Testis (tissue), 3 donors: ENCODE data around the gene CIAO2A. TPM values are rescaled to one million over a fixed set of nuclear protein-coding genes. Genes with fewer than 3 reads are reported as not detected.
"Not testable (repeated sequence)": the region's sequence is repeated elsewhere in the genome, so short reads cannot be mapped to it uniquely, and the experiment has no call there.

Experiments
- DNase-seq: peaks from one replicate; pipeline ENCODE4 v3.0.0-alpha.2; 2019
- H3K27ac ChIP-seq, 2 donors: fragments of 200-600 bp; sonication (generic); one replicate each; pipeline ENCODE4 v1.5.1; 2019
- H3K27me3 ChIP-seq: fragments of 200-600 bp; sonication (generic); one replicate; pipeline ENCODE4 v1.5.1; 2019
- H3K36me3 ChIP-seq: fragments of 200-600 bp; sonication (generic); one replicate; pipeline ENCODE4 v1.5.1; 2017; ENCODE audit warnings: low read depth; ENCODE audit errors: missing control alignments
- H3K4me1 ChIP-seq: fragments of 200-600 bp; sonication (generic); one replicate; pipeline ENCODE4 v1.5.1; 2019
- H3K4me3 ChIP-seq, 2 donors: fragments of 200-600 bp; sonication (generic); one replicate each; pipeline ENCODE4 v1.5.1; 2017 to 2019
- H3K9me3 ChIP-seq: fragments of 200-600 bp; sonication (generic); one replicate; pipeline ENCODE4 v1.5.1; 2017
- CTCF ChIP-seq, 3 experiments: fragments of 450-650 bp in 2 of 3; fragments of 200-600 bp in 1 of 3; sonication (generic) in 1 of 3; IDR thresholded peaks; one replicate each; pipeline ENCODE4 v1.5.1; 2016 to 2019; ENCODE audit warnings: antibody characterized with exemption in 3 of 3, mild to moderate bottlenecking in 2 of 3, moderate library complexity in 1 of 3
- POLR2A ChIP-seq: fragments of 450-650 bp; IDR thresholded peaks from one replicate; pipeline ENCODE4 v1.6.1; 2017; ENCODE audit warnings: antibody characterized with exemption, mild to moderate bottlenecking, moderate library complexity
- WGBS, 2 donors: methylation state at CpG; one replicate each; pipeline ENCODE4 v1.1.5; 2018; 5-methylcytosine and 5-hydroxymethylcytosine counted together
- intact Hi-C: fragments of 100-400 bp; cut with DNase I; formaldehyde crosslinking; loops from one replicate; pipeline ENCODE4 v1.15.1; 2023; ENCODE audit warnings: low total_unique reads
- polyA plus RNA-seq: library from polyadenylated mRNA; stranded (reverse); fragments of 350-450 nt; fragmentation: Illumina TruSeq; extraction: RNeasy Lipid Tissue Mini Kit (QIAGEN cat#74804); gene quantifications from one replicate; pipeline ENCODE4 v1.2.3, GENCODE V29; 2014; ENCODE audit warnings: low read depth, low replicate concordance; ENCODE audit not compliant: insufficient read depth
- total RNA-seq, 2 donors: library from RNA; depleted of rRNA; stranded (reverse); fragments of >200 nt; gene quantifications; one replicate each; pipeline ENCODE4 v1.2.3, GENCODE V29; 2016

CIAO2A gene
- total and polyA plus RNA-seq, 3 donors from 2014 or later = 33.7 to 36.8 (median 36.1) TPM

- Histone ChIP-seq H3K36me3 (no peaks in the 10 kb centered on the region), H3K27ac (no peak overlapping the region), H3K27me3 (no peaks in the 10 kb centered on the region), H3K9me3 (no peaks in the 10 kb centered on the region), H3K4me1 (peaks cover 30% of the 10 kb centered on the region), H3K4me3 (no peak overlapping the region)
- WGBS, 2 donors = 75 to 79% methylated on average over 4 of the region's 4 CpGs
- TF ChIP-seq CTCF (IDR thresholded peaks at IDR 0.05) (no peak), POLR2A (no peak)
- DNase-seq = no peak
- intact Hi-C loops = loop anchor here (5.0 kb wide), 1 partner anchor 316 kb away; no protein-coding TSS in a partner anchor
These were observed 25.5 kb downstream of the CIAO2A start for GRCh38 chr15:64068133-64068532.

DNA sequence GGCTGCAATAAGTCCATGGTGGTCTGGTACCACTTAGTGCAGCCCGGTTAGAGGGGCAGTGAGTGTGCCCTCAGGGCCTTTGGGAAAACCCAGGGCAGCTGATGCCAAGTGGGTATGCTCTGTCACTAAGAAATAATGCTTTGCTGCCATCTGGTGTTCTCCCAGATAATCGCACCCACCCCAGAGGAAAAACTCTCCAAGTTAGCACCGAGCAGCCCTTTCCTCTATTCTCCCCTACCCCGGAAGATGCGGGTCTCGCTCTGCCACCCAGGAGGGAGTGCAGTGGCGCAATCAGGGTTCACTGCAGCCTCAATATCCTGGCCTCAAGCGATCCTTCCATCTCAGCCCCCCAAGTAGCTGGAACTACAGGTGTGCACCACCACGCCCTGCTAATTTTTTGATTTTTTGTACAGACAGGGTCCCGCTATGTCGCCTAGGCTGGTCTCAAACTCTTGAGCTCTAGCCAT, 26.0 kb downstream of the CIAO2A start:
- Histone ChIP-seq H3K27me3 (no peaks in the 10 kb centered on the region), H3K27ac (no peak overlapping the region), H3K4me1 (peaks cover 25% of the 10 kb centered on the region), H3K4me3 (no peak overlapping the region), H3K36me3 (no peaks in the 10 kb centered on the region), H3K9me3 (no peaks in the 10 kb centered on the region)
- TF ChIP-seq CTCF (IDR thresholded peaks at IDR 0.05) (peak; percentile 58 to 84 (median 76)), POLR2A (no peak)
- intact Hi-C loops = loop anchor here (5.0 kb wide), 1 partner anchor 315 kb away; no protein-coding TSS in a partner anchor
- WGBS, 2 donors = 34 to 42% methylated on average over 11 of the region's 11 CpGs
- DNase-seq = peak; percentile 74

DNA sequence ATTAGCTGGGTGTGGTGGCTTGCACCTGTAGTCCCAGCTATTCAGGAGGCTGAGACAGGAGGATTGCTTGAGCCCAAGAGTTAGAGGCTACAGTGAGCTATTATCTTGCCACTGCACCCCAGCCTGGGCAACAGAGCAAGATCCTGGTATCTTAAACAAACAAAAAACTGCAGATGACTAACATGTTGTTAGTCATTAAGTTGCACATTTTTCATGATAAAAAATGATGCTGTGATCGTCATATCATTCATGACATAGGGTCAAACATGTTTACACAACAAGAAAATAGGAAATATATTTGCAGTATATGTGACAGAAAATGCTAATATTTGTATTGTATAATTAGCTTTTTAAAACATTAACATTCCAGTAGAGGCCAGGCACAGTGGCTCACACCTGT, 27.2 kb downstream of the CIAO2A start:
- TF ChIP-seq POLR2A = no peak
- no peak for TF ChIP-seq CTCF (IDR thresholded peaks at IDR 0.05)
- H3K4me1 ChIP-seq = peaks cover 13% of the 10 kb centered on the region
- no peak overlapping the region for H3K4me3 ChIP-seq
- no peak overlapping the region for H3K27ac ChIP-seq
- intact Hi-C loops = loop anchor here (5.0 kb wide), 1 partner anchor 314 kb away; no protein-coding TSS in a partner anchor
- H3K27me3 ChIP-seq = no peaks in the 10 kb centered on the region
- H3K9me3 ChIP-seq = no peaks in the 10 kb centered on the region
- 84 to 87% methylated on average over 1 of the region's 1 CpG for WGBS, 2 donors
- H3K36me3 ChIP-seq = no peaks in the 10 kb centered on the region
- DNase-seq = no peak

DNA sequence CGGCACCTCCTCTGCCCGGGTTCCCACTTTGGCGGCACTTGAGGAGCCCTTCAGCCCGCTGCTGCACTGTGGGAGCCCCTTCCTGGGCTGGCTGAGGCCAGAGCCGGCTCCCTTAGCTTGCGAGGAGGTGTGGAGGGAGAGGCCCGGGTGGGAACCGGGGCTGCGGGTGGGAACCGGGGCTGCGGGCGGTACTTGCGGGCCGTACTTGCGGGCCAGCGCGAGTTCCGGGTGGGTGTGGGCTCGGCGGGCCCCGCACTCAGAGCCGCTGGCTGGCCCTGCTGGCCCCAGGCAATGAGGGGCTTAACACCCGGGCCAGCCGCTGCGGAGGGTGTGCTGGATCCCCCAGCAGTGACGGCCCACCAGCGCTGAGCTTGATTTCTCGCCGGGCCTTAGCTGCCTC, 32.9 kb downstream of the CIAO2A start:
- no peak for DNase-seq
- 21 to 81% methylated on average over 2 to 29 of the region's 29 CpGs for WGBS, 2 donors
- H3K9me3 ChIP-seq = no peaks in the 10 kb centered on the region
- TF ChIP-seq CTCF (IDR thresholded peaks at IDR 0.05) (no peak), POLR2A (no peak)
- H3K4me1 ChIP-seq = no peaks in the 10 kb centered on the region
- no peaks in the 10 kb centered on the region for H3K27me3 ChIP-seq
- peak overlapping the region; percentile 13 to 41 for H3K4me3 ChIP-seq
- intact Hi-C loops = no loop called here
- no peaks in the 10 kb centered on the region for H3K36me3 ChIP-seq
- H3K27ac ChIP-seq = no peak overlapping the region

- H3K27me3 ChIP-seq, H3K4me3 ChIP-seq, H3K36me3 ChIP-seq, intact Hi-C loops, H3K4me1 ChIP-seq, H3K9me3 ChIP-seq, DNase-seq, H3K27ac ChIP-seq: not testable (repeated sequence)
- 90 to 98% methylated on average over 2 of the region's 2 CpGs for WGBS, 2 donors
These were observed 34.5 kb downstream of the CIAO2A start for GRCh38 chr15:64059104-64059503.
